Measurements from ENCODE around the gene WDR20. TPM values are rescaled to one million over a fixed set of nuclear protein-coding genes. Genes with fewer than 3 reads are reported as not detected.

The WDR20 gene
- total RNA-seq, 2 experiments from 2014 or later, result 40.1 to 41.2 TPM

DNA sequence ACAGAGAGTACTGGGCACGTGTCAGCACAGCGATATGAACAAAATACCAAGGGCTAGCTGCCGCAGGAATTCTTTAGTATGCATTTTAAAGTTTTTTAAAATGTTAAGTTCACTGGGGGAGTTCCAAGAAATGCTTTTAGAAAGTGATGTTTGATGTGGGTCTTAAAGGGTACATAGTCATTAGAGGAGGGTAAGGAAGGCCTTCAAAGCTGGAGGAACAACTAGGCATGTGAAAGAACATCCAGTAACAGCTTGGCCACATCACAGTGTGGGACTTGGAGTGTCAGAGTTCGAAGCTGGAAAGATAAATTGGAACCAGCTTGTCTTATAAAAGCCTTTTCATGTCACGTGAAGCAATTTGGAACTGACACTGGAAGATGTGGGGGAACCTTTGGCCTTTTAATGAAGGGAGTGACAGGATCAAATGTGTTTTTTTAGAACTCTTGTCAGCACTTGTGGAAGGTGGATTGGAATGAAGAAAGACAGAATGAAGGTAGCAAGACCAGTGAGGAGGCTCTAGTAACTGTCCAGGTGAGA, 57.7 kb downstream of the WDR20 start:
- no peak overlapping the region for H3K4me3 Mint-ChIP-seq
- no peaks in the 10 kb centered on the region for H3K9me3 ChIP-seq (ENCODE audit: control insufficient read depth in 1 of 2, insufficient read depth in 1 of 2, low read length in 2 of 2)
- H3K36me3 ChIP-seq (ENCODE audit: insufficient read depth, low read length), result peaks cover 37% of the 10 kb centered on the region
- peak overlapping the region; percentile 74 for H3K27ac Mint-ChIP-seq
- H3K4me1 ChIP-seq (ENCODE audit: insufficient read depth, low read length), result peaks cover 33% of the 10 kb centered on the region
- H3K9me3 Mint-ChIP-seq, result no peaks in the 10 kb centered on the region
- ATAC-seq (ENCODE audit: poor library complexity) (no peak), DNase-seq (no peak)
- H3K4me1 Mint-ChIP-seq (ENCODE audit: low read depth), result peaks cover 83% of the 10 kb centered on the region
- TF ChIP-seq, protein P1, sequence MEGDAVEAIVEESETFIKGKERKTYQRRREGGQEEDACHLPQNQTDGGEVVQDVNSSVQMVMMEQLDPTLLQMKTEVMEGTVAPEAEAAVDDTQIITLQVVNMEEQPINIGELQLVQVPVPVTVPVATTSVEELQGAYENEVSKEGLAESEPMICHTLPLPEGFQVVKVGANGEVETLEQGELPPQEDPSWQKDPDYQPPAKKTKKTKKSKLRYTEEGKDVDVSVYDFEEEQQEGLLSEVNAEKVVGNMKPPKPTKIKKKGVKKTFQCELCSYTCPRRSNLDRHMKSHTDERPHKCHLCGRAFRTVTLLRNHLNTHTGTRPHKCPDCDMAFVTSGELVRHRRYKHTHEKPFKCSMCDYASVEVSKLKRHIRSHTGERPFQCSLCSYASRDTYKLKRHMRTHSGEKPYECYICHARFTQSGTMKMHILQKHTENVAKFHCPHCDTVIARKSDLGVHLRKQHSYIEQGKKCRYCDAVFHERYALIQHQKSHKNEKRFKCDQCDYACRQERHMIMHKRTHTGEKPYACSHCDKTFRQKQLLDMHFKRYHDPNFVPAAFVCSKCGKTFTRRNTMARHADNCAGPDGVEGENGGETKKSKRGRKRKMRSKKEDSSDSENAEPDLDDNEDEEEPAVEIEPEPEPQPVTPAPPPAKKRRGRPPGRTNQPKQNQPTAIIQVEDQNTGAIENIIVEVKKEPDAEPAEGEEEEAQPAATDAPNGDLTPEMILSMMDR (IDR thresholded peaks at IDR 0.05), result no peak
- H3K36me3 Mint-ChIP-seq (ENCODE audit: low read depth), result peaks cover 76% of the 10 kb centered on the region
- no peaks in the 10 kb centered on the region for H3K27me3 ChIP-seq (ENCODE audit: control insufficient read depth in 1 of 2, insufficient read depth in 2 of 2, low read length in 2 of 2)
- no peak overlapping the region for H3K27ac ChIP-seq (ENCODE audit: low read depth in 1 of 2, low read length in 2 of 2)
- intact Hi-C loops (cut with DNase I, micrococcal nuclease), result no loop called here
- H3K4me3 ChIP-seq (ENCODE audit: low read length), result no peak overlapping the region
- CTCF ChIA-PET, result no interaction called here
- H3K27me3 Mint-ChIP-seq, result no peaks in the 10 kb centered on the region
- POLR2A ChIA-PET, result no interaction called here

DNA sequence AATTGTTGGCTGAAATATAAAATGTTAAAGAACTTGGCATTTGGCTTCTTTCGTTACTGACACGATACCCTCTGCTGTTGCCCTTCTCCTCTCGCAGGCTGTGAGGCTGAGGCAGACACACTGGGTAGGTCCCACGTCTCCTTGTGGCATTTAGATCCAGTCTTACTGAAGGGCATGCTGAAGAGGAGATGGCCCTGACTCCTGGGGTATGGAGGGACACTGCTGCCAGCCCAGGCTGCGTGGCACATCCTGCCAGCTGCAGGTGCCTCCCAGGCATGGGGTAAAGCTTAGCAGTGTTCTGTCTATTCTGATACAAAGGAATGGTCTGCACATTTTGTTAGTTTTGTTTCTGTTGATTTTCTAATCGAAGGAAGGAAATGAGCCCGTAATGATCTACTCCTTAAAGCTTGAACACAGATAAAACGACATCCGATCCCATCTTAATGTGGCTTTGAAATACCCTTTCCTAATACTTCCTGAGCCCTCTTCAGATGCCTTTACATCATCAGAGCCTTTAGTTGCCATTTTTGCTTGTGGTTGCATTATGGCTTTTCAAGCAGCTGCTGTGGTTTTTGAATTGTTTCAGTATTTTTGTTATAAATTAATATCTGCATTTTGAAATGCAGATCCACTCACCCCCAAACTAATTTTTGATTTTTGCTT, 61.1 kb downstream of the WDR20 start:
- Mint-ChIP-seq H3K36me3 (ENCODE audit: low read depth) (peaks cover 86% of the 10 kb centered on the region), H3K4me3 (peak overlapping the region; percentile 5), H3K27me3 (no peaks in the 10 kb centered on the region), H3K27ac (peak overlapping the region; percentile 69), H3K4me1 (ENCODE audit: low read depth) (peaks cover 66% of the 10 kb centered on the region), H3K9me3 (no peaks in the 10 kb centered on the region)
- no peak overlapping the region for H3K4me3 ChIP-seq (ENCODE audit: low read length)
- ATAC-seq (ENCODE audit: poor library complexity) (peak; percentile 71), DNase-seq (peak in 4 of 14 experiments; percentile 24 to 51 (median 44))
- peaks cover 33% of the 10 kb centered on the region for H3K4me1 ChIP-seq (ENCODE audit: insufficient read depth, low read length)
- POLR2A ChIA-PET, result no interaction called here
- peaks cover 56% of the 10 kb centered on the region for H3K36me3 ChIP-seq (ENCODE audit: insufficient read depth, low read length)
- intact Hi-C loops (cut with DNase I, micrococcal nuclease), result no loop called here
- H3K27ac ChIP-seq (ENCODE audit: low read depth in 1 of 2, low read length in 2 of 2), result peak overlapping the region in 1 of 2 donors; percentile 41
- TF ChIP-seq, protein P1 (IDR thresholded peaks at IDR 0.05), result no peak
- CTCF ChIA-PET, result no interaction called here
- H3K27me3 ChIP-seq (ENCODE audit: control insufficient read depth in 1 of 2, insufficient read depth in 2 of 2, low read length in 2 of 2), result no peaks in the 10 kb centered on the region
- no peaks in the 10 kb centered on the region for H3K9me3 ChIP-seq (ENCODE audit: control insufficient read depth in 1 of 2, insufficient read depth in 1 of 2, low read length in 2 of 2)

DNA sequence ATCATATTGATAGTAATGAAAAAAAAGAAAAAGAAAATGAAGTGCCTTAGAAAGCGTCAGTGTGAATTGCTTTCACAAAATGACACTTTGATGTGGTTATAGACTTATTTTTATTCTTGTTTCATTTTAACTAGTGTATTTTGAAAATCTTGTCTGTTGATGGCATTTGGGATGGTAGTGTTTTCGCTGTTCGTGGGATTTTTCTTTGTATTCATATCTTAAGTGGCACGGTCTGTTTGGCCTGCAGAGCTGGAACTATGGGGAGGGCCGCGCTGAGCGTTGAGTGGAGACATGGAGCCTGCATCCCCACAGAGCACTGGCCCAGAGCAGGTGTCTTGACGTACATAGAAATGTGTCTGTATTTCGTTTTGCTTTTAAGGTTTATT, 61.6 kb downstream of the WDR20 start:
- peaks cover 33% of the 10 kb centered on the region for H3K4me1 ChIP-seq (ENCODE audit: insufficient read depth, low read length)
- H3K4me3 Mint-ChIP-seq, result peak overlapping the region; percentile 26
- ATAC-seq (ENCODE audit: poor library complexity) (peak; percentile 30), DNase-seq (no peak)
- H3K27ac ChIP-seq (ENCODE audit: low read depth in 1 of 2, low read length in 2 of 2), result no peak overlapping the region
- peaks cover 86% of the 10 kb centered on the region for H3K36me3 Mint-ChIP-seq (ENCODE audit: low read depth)
- TF ChIP-seq, protein P1 (IDR thresholded peaks at IDR 0.05), result no peak
- peaks cover 61% of the 10 kb centered on the region for H3K4me1 Mint-ChIP-seq (ENCODE audit: low read depth)
- H3K27me3 Mint-ChIP-seq, result no peaks in the 10 kb centered on the region
- no peak overlapping the region for H3K4me3 ChIP-seq (ENCODE audit: low read length)
- H3K27me3 ChIP-seq (ENCODE audit: control insufficient read depth in 1 of 2, insufficient read depth in 2 of 2, low read length in 2 of 2), result no peaks in the 10 kb centered on the region
- no peaks in the 10 kb centered on the region for H3K9me3 ChIP-seq (ENCODE audit: control insufficient read depth in 1 of 2, insufficient read depth in 1 of 2, low read length in 2 of 2)
- no peaks in the 10 kb centered on the region for H3K9me3 Mint-ChIP-seq
- intact Hi-C loops (cut with DNase I, micrococcal nuclease), result no loop called here
- peak overlapping the region; percentile 69 for H3K27ac Mint-ChIP-seq
- CTCF ChIA-PET, result no interaction called here
- H3K36me3 ChIP-seq (ENCODE audit: insufficient read depth, low read length), result peaks cover 59% of the 10 kb centered on the region
- POLR2A ChIA-PET, result no interaction called here

Data from CD4-positive, alpha-beta T cell (primary cell).